ENCODE data around the gene HTR3A. TPM values are rescaled to one million over a fixed set of nuclear protein-coding genes. Genes with fewer than 3 reads are reported as not detected.

HTR3A gene
- total RNA-seq, 2 donors from 2014 or later = 0.67 TPM; not detected in 1

- no peak for ATAC-seq
- DNase-seq = no peak
- intact Hi-C loops (cut with DNase I, micrococcal nuclease) = no loop called here
These were observed 3.3 kb upstream of the HTR3A start for GRCh38 chr11:113971506-113972195.

DNA sequence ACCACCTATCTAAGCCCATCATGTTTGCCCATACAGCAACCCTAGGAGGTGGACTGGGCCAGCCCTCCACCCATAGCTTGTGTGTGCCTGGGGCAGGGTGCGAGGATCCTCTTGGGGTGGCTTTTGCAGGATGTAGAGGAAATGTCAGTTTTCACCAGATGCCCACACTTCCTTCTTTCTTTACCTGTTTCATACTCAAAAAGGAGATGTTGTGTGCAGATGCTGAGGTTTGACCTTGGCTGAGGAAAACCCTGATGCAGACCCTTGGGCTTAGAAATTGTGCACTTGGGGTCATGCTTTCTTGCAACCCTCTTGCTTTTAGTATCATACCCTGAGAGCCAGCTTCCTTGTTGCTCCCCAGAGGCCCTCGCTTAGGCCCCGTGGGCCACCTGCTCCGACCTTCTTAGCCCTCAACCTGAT, 2.2 kb downstream of the HTR3A start:
- DNase-seq = no peak
- ATAC-seq = no peak
- intact Hi-C loops (cut with DNase I, micrococcal nuclease) = no loop called here

- no peak for ATAC-seq
- intact Hi-C loops (cut with DNase I, micrococcal nuclease) = no loop called here
- DNase-seq = no peak
These were observed 2.8 kb downstream of the HTR3A start for GRCh38 chr11:113977701-113978100.

DNA sequence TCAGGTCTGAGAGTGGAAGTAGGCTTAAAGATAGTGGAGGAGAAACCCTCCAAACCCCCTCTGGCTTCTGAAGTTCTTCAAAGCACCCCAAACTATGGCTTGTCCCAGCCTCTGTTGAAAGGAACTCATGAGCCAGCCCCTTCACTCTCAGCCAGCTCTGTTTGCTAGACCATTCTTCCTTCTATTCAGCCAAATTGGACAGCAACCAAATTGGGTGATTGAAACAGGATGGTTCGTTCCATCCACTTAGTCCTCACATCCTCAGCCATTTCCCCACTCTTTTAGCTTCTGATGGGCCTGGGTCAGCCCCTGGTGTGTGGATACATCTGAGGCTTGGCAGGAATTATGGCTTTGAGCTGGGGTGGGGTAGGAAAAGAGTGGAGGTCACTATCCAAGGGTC, 4.5 kb downstream of the HTR3A start:
- intact Hi-C loops (cut with DNase I, micrococcal nuclease) = no loop called here
- ATAC-seq (no peak), DNase-seq (no peak)

- intact Hi-C loops (cut with DNase I, micrococcal nuclease) = no loop called here
- ATAC-seq (no peak), DNase-seq (no peak)
These were observed 5.9 kb downstream of the HTR3A start for GRCh38 chr11:113980785-113981184.

GRCh38 chr11:113982306-113982705, 7.4 kb downstream of the HTR3A start:
- no peak for ATAC-seq
- DNase-seq = no peak
- intact Hi-C loops (cut with DNase I, micrococcal nuclease) = no loop called here

- ATAC-seq (no peak), DNase-seq (no peak)
- intact Hi-C loops (cut with DNase I, micrococcal nuclease) = no loop called here
These were observed 9.9 kb downstream of the HTR3A start for GRCh38 chr11:113984781-113985180.

DNA sequence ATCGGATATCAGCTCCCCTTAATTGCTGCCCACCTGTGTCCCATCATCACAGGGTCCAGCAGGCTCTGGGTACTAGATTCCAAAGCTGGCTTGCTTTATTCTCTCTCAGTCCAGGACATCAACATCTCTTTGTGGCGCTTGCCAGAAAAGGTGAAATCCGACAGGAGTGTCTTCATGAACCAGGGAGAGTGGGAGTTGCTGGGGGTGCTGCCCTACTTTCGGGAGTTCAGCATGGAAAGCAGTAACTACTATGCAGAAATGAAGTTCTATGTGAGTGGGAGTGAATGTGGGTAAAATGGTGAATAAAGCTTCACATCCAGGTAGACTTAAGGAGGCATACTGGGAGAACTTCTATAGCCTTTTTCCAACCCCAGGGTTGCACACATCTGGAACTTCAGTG, 11.0 kb downstream of the HTR3A start:
- no peak for DNase-seq
- ATAC-seq = no peak
- intact Hi-C loops (cut with DNase I, micrococcal nuclease) = no loop called here

- ATAC-seq = no peak
These were observed 11.6 kb downstream of the HTR3A start for GRCh38 chr11:113986351-113987140.

GRCh38 chr11:113989381-113989780, 14.5 kb downstream of the HTR3A start:
- intact Hi-C loops (cut with DNase I, micrococcal nuclease) = no loop called here
- no peak for ATAC-seq
- DNase-seq = no peak

More at GRCh38 chr11:113986351-113987140, 11.6 kb downstream of the HTR3A start:
- intact Hi-C loops (cut with DNase I, micrococcal nuclease) = no loop called here
- no peak for DNase-seq

DNA sequence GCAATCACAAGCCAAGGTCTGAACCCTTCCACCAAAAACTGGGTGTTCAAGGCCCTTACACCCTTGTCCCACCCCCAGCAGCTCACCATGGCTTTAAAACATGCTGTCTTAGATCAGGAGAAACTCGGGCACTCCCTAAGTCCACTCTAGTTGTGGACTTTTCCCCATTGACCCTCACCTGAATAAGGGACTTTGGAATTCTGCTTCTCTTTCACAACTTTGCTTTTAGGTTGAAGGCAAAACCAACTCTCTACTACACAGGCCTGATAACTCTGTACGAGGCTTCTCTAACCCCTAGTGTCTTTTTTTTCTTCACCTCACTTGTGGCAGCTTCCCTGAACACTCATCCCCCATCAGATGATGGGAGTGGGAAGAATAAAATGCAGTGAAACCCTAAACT, 15.0 kb downstream of the HTR3A start:
- DNase-seq (no peak), ATAC-seq (no peak)
- intact Hi-C loops (cut with DNase I, micrococcal nuclease) = loop anchor here in 1 of 2 donors (5.0 kb wide), 1 partner anchor 272 kb away; no protein-coding TSS in a partner anchor

DNA sequence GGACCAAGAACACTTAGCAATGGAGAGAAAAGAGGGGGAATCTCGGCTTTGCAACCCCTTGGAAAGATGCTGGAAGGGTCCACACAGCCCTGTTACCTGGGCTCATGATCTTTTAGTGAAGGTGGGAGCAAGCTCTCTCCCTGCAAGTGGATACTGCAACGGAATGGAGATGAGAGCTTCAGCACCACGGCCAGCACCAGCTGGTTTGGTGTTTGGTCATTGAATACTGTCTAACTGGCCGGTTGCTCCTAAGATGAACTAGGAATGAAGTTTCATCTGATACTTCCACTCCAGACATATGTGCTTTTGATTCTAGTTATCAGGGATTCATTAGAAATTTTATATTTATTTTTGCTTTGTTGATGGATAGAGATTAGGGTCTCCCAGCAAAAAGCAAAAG, 16.3 kb downstream of the HTR3A start:
- intact Hi-C loops (cut with DNase I, micrococcal nuclease) = loop anchor here in 1 of 2 donors (5.0 kb wide), 1 partner anchor 271 kb away; no protein-coding TSS in a partner anchor
- peak in 1 of 2 donors; percentile 37 for DNase-seq
- ATAC-seq = no peak

DNA sequence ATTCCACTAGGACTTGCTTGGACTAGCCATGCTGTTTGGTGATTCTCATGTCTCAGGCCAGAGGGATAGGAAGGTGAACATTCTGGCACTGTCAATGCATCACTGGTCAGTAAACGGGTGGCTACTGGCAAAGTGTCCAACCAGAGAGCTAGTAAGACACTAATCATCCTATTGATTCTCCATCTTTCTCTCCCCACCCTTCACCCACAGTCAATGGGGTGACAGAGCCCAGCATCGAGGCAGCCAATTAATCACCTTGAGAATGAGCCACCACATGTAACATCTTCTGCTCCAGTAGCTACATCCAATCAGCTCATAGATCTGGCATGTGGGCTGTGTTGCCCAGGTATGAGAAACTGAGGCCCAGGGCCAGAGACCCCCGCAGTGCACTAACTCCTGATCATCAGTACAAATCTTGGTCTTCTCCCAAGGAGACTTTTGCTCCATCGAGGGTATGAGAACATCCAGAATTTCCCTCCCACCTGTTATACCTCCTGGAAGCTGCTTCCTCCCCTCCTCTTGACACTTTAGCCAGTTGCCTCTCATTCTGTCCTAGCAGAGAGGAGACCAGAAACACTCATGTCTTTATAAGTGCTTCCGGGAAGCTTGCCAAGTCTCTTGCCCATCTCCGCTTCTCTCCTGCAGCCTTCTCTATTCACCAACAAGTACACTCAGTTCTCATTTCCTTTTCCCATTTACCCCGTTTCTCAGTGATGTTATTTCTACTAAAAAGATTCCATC, 17.0 kb downstream of the HTR3A start:
- DNase-seq (no peak), ATAC-seq (no peak)
- intact Hi-C loops (cut with DNase I, micrococcal nuclease) = loop anchor here in 1 of 2 donors (5.0 kb wide), 1 partner anchor 270 kb away; no protein-coding TSS in a partner anchor

DNA sequence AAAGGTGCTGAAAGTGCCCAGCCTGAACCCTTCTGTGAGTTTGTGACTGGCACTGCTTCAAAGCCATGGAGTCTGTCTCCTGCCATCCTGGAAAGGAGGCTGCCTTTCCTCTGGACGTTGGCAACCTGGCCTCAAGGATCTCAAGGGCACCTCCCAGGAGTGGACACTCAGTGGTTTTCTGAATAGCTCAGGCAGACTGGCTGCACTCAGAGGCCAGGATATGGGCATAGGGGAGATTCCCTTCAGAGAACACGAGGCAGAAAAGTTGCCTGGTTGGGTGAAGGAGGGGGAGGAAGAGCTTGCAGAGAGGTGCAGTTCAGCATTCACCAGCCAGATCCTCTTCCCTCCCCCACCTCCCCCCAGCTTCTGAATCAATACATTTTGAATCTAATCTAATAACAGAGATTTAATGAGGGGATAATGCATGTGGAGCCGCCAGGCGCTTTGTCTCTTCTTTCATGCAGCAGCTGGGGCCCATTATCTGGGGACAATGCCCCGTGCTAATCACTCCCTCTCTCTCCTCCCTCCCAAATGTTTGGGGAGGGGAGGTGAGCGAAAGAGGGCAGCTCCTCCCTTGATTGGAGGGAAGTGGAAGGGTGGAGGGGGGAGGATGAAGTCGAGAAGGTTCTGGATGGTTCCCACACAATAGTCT, 17.7 kb downstream of the HTR3A start:
- no peak for DNase-seq
- intact Hi-C loops (cut with DNase I, micrococcal nuclease) = loop anchor here in 1 of 2 donors (5.0 kb wide), 1 partner anchor 270 kb away; no protein-coding TSS in a partner anchor
- ATAC-seq = no peak

DNA sequence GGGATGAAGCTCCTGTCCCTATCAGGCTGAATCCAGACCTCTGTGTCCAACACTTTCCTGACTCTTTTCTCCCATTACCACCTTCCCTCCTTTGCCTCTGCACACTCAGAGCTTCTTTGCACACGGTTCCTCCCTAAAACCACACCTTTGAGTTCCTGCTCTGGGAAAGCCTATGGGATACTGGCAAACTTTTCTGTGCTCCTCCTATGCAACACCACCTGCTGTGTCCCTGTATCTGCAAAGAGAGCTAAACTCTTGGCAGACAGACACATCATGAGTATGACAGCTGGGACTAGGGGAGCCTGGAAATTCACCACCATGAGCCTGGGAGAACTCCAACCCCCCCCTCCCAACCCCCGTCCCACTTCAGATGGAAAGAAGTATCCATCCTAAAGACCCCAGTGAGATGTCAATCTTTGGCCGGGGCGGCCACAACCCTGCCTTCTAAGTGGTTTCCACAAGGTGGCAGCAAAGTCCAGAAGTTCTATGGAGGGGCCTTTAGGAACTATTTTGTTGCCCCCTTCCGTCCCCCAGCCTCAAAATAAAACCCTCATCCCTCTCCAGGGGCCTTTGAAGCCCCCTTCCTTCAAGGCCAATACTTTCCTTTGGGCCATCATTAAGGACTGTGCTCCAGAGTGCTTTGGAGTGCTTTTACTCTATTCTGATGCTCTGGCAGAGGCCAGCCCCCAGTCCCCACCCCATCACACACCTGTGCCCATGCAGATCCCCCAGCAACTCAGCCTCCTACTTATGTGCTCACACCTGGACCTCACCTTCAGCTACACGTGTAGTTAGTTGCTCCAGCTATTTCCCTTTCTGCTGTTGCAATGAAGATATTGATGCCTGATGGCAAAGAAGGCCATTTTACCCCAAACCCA, 19.4 kb downstream of the HTR3A start:
- DNase-seq (peak in 1 of 2 donors; percentile 26), ATAC-seq (peak; percentile 45)
- intact Hi-C loops (cut with DNase I, micrococcal nuclease) = loop anchor here in 1 of 2 donors (5.0 kb wide), 1 partner anchor 268 kb away; no protein-coding TSS in a partner anchor

- DNase-seq (no peak), ATAC-seq (no peak)
- intact Hi-C loops (cut with DNase I, micrococcal nuclease) = loop anchor here in 1 of 2 donors (5.0 kb wide), 1 partner anchor 260 kb away; no protein-coding TSS in a partner anchor
These were observed 22.6 kb downstream of the HTR3A start for GRCh38 chr11:113997473-113997872.

DNA sequence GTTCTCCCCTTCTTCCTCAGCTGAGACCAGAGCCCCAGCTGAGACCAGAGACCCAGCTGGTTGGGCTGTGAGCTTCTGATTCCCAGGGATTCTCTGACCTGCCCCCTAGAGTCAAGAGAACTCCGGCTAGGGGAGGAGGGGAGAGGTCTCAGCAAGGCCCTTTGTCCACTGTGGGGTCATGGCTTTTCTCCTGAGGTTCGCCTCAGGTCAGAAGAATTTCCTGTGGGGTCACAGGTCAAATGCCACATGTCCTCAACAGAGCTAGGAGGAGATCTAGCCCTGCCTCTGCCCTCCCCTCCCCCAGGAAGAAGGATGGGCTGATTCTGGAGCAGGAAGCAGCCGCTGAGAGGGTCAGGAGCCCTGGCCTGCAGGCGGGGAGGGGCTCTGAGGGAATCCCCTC, 23.7 kb downstream of the HTR3A start:
- DNase-seq (no peak), ATAC-seq (no peak)
- intact Hi-C loops (cut with DNase I, micrococcal nuclease) = loop anchor here in 1 of 2 donors (5.0 kb wide), 1 partner anchor 259 kb away; no protein-coding TSS in a partner anchor

DNA sequence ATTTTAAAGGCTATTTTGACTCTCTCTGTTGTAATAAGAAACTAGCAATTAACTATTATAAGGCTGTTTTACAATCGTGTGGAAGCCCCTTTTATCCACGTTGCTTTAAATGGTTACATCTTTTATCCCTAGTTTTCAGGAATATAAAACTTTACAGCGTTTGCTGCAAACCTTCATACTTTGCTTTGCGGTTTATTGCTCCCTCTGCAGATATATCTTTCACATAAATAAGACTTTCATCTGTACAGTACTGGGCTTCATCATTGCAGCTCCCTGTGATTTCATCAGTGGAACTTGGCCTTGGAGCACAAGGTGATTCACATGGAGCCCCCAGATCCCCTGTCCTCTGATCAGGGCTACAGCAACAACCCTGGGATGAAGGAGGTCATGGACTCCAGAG, 25.6 kb downstream of the HTR3A start:
- ATAC-seq (no peak), DNase-seq (no peak)
- intact Hi-C loops (cut with DNase I, micrococcal nuclease) = no loop called here

Measured in left colon (tissue), 2 donors.